IMR-90 (cell line): ENCODE measurements around the gene ZC2HC1C. TPM values are rescaled to one million over a fixed set of nuclear protein-coding genes. Genes with fewer than 3 reads are reported as not detected.

Source experiments
- ATAC-seq: fragments of 200-7000 bp; cut with Tn5 transposase; 2 replicates; pipeline ENCODE4 v1.9.1; 2020; ENCODE audit warnings: low read depth, mild to moderate bottlenecking, moderate library complexity
- BruUV-seq: library from RNA; stranded (reverse); fragments of 400-500 nt; replicated peaks from 2 replicates; lab custom pipeline; 2021; lab: Mats Ljungman, UMichigan
- CTCF ChIA-PET: fragments of 300-600 bp; formaldehyde crosslinking; extraction: SDS; loops from one replicate; lab custom pipeline; 2021; ENCODE audit warnings: antibody characterized with exemption; lab: Yijun Ruan, JAX
- POLR2A ChIA-PET: fragments of 300-600 bp; sonication (Branson Sonifier 250); formaldehyde crosslinking; loops from one replicate; lab custom pipeline; 2022; ENCODE audit warnings: antibody characterized with exemption; ENCODE audit not compliant: unreplicated experiment; lab: Charles Lee
- DNase-seq: peaks from one replicate; pipeline ENCODE4 v3.0.0; 2013
- H2AFZ ChIP-seq: replicated peaks from 2 replicates; pipeline ENCODE3; 2013; ENCODE audit warnings: low read length, mild to moderate bottlenecking; ENCODE audit not compliant: poor library complexity
- H2AK5ac ChIP-seq: 2 replicates; pipeline ENCODE4 v1.6.1; 2013; ENCODE audit warnings: low read depth, low read length, inconsistent platforms
- H2AK9ac ChIP-seq: replicated peaks from 2 replicates; pipeline ENCODE3; 2013; ENCODE audit warnings: mild to moderate bottlenecking, low read depth, low read length, moderate library complexity; ENCODE audit not compliant: poor library complexity
- H2BK120ac ChIP-seq: 2 replicates; pipeline ENCODE4 v1.6.1; 2013; ENCODE audit warnings: low read depth, low read length, inconsistent platforms
- H2BK15ac ChIP-seq: 3 replicates; pipeline ENCODE4 v1.6.1; 2013; ENCODE audit warnings: low read depth, low read length, inconsistent platforms
- H2BK20ac ChIP-seq: 2 replicates; pipeline ENCODE4 v1.6.1; 2013; ENCODE audit warnings: low read depth, mild to moderate bottlenecking, inconsistent platforms, low read length, moderate library complexity
- H2BK5ac ChIP-seq: 2 replicates; pipeline ENCODE4 v1.6.1; 2013; ENCODE audit warnings: mild to moderate bottlenecking, low read depth, low read length, inconsistent platforms; ENCODE audit not compliant: poor library complexity, severe bottlenecking
- H3K14ac ChIP-seq: replicated peaks from 2 replicates; pipeline ENCODE4 v1.6.1; 2013; ENCODE audit warnings: low read depth, low read length, inconsistent platforms
- H3K18ac ChIP-seq: 2 replicates; pipeline ENCODE4 v1.6.1; 2013; ENCODE audit warnings: low read depth, low read length, control low read depth
- H3K23ac ChIP-seq: 2 replicates; pipeline ENCODE4 v1.6.1; 2013; ENCODE audit warnings: low read depth, low read length, inconsistent platforms
- H3K27ac ChIP-seq: 2 replicates; pipeline ENCODE4 v1.5.1; 2013; ENCODE audit warnings: mild to moderate bottlenecking, control low read depth, low read length; ENCODE audit not compliant: insufficient read depth
- H3K27me3 ChIP-seq: 2 replicates; pipeline ENCODE4 v1.6.1; 2013; ENCODE audit warnings: low read length; ENCODE audit not compliant: control insufficient read depth, insufficient read depth
- H3K36me3 ChIP-seq: 2 replicates; pipeline ENCODE4 v1.6.1; 2013; ENCODE audit warnings: low read length, mixed read lengths; ENCODE audit not compliant: control insufficient read depth, insufficient read depth
- H3K4ac ChIP-seq: 2 replicates; pipeline ENCODE4 v1.6.1; 2013; ENCODE audit warnings: low read depth, low read length, inconsistent platforms
- H3K4me1 ChIP-seq: 2 replicates; pipeline ENCODE4 v1.6.1; 2013; ENCODE audit warnings: low read length, mixed read lengths; ENCODE audit not compliant: control insufficient read depth, insufficient read depth
- H3K4me2 ChIP-seq: 2 replicates; pipeline ENCODE4 v1.6.1; 2013; ENCODE audit warnings: low read depth, mild to moderate bottlenecking, control low read depth, low read length, moderate library complexity
- H3K4me3 ChIP-seq: 2 replicates; pipeline ENCODE4 v1.5.1; 2013; ENCODE audit warnings: low read depth, mild to moderate bottlenecking, control low read depth, low read length, moderate library complexity; ENCODE audit not compliant: insufficient read depth
- H3K56ac ChIP-seq: 2 replicates; pipeline ENCODE4 v1.6.1; 2013; ENCODE audit warnings: low read length, inconsistent platforms; ENCODE audit not compliant: insufficient read depth; ENCODE audit errors: extremely low read depth
- H3K79me1 ChIP-seq, 2 experiments: 2 replicates each; pipeline ENCODE4 v1.6.1; 2013; ENCODE audit warnings: low read length in 2 of 2, inconsistent platforms in 1 of 2, low read depth in 1 of 2
- H3K9ac ChIP-seq: 2 replicates; pipeline ENCODE4 v1.6.1; 2013; ENCODE audit warnings: low read depth, low read length, control low read depth
- H3K9me1 ChIP-seq: 2 replicates; pipeline ENCODE4 v1.6.1; 2013; ENCODE audit warnings: low read length, inconsistent platforms; ENCODE audit not compliant: insufficient read depth
- H3K9me3 ChIP-seq: 2 replicates; pipeline ENCODE4 v1.6.1; 2013; ENCODE audit warnings: low read length; ENCODE audit not compliant: control insufficient read depth, insufficient read depth
- H4K20me1 ChIP-seq: 2 replicates; pipeline ENCODE4 v1.6.1; 2013; ENCODE audit warnings: low read length, inconsistent platforms; ENCODE audit not compliant: insufficient read depth
- H4K5ac ChIP-seq: 2 replicates; pipeline ENCODE4 v1.6.1; 2013; ENCODE audit warnings: mild to moderate bottlenecking, low read depth, low read length, control low read depth
- H4K8ac ChIP-seq, 2 experiments: 2 replicates each; pipeline ENCODE4 v1.6.1; 2013; ENCODE audit warnings: low read depth in 2 of 2, low read length in 2 of 2, control low read depth in 1 of 2, inconsistent platforms in 1 of 2
- H4K91ac ChIP-seq: 2 replicates; pipeline ENCODE4 v1.6.1; 2013; ENCODE audit warnings: low read depth, low read length, inconsistent platforms; ENCODE audit not compliant: insufficient read depth
- BHLHE40 ChIP-seq: fragments of 150-350 bp; IDR thresholded peaks from 2 replicates; pipeline ENCODE4 v1.6.1; 2016; ENCODE audit warnings: mild to moderate bottlenecking, low read depth, low read length
- CEBPB ChIP-seq: IDR thresholded peaks from 2 replicates; pipeline ENCODE4 v1.6.1; 2012; ENCODE audit warnings: low read depth, low read length, improper control_type of control experiment
- CHD1 ChIP-seq: IDR thresholded peaks from 2 replicates; pipeline ENCODE4 v1.6.1; 2012; ENCODE audit warnings: low read depth, low read length, improper control_type of control experiment
- ELK1 ChIP-seq: fragments of 150-350 bp; IDR thresholded peaks from 2 replicates; pipeline ENCODE4 v1.6.1; 2016; ENCODE audit warnings: low read depth, mild to moderate bottlenecking, low read length, moderate library complexity, borderline replicate concordance
- FOS ChIP-seq: fragments of 150-350 bp; IDR thresholded peaks from 2 replicates; pipeline ENCODE4 v1.6.1; 2016; ENCODE audit warnings: low read depth, low read length
- MAFK ChIP-seq: IDR thresholded peaks from 2 replicates; pipeline ENCODE4 v1.6.1; 2012; ENCODE audit warnings: low read depth, low read length, improper control_type of control experiment
- MAZ ChIP-seq: IDR thresholded peaks from 2 replicates; pipeline ENCODE4 v1.6.1; 2012; ENCODE audit warnings: low read depth, mild to moderate bottlenecking, low read length, improper control_type of control experiment, moderate library complexity, borderline replicate concordance
- RAD21 ChIP-seq: IDR thresholded peaks from 2 replicates; pipeline ENCODE4 v1.6.1; 2012; ENCODE audit warnings: low read length, improper control_type of control experiment
- RCOR1 ChIP-seq: IDR thresholded peaks from 2 replicates; pipeline ENCODE4 v1.6.1; 2012; ENCODE audit warnings: mild to moderate bottlenecking, low read length, improper control_type of control experiment; ENCODE audit not compliant: insufficient replicate concordance
- RFX5 ChIP-seq: IDR thresholded peaks from 2 replicates; pipeline ENCODE4 v1.8.0; 2012; ENCODE audit warnings: low read depth, mild to moderate bottlenecking, low read length, moderate library complexity
- SMC3 ChIP-seq: fragments of 150-350 bp; IDR thresholded peaks from 2 replicates; pipeline ENCODE4 v1.6.1; 2016; ENCODE audit warnings: low read depth, mild to moderate bottlenecking, antibody characterized with exemption, low read length, moderate library complexity
- WGBS, 2 experiments: methylation state at CpG; one replicate each; pipeline versions ENCODE4 v1.1.5 to v1.1.7; 2013; ENCODE audit warnings: missing lambda C conversion rate in 2 of 2; ENCODE audit not compliant: insufficient read length in 1 of 2; ENCODE audit errors: extremely low coverage in 2 of 2; 5-methylcytosine and 5-hydroxymethylcytosine counted together
- dilution Hi-C: fragments of 300-500 bp; cut with HindIII; formaldehyde crosslinking; loops from one replicate; pipeline ENCODE4 v1.14.3; 2018; ENCODE audit warnings: low sequenced_read_pairs; ENCODE audit not compliant: unreplicated experiment
- in situ Hi-C: fragments of 300-500 bp; cut with MboI; formaldehyde crosslinking; loops from 3 replicates; pipeline ENCODE4 v1.14.3; 2019; ENCODE audit warnings: low sequenced_read_pairs, inconsistent platforms, mixed read lengths
- intact Hi-C: fragments of 100-400 bp; cut with micrococcal nuclease; formaldehyde crosslinking; loops from 2 replicates; pipeline ENCODE4 v1.10.0; 2022
- polyA plus RNA-seq, 3 experiments: library from polyadenylated mRNA; depleted of rRNA; stranded (reverse); fragments of >200 nt; gene quantifications; 2 replicates each; pipeline ENCODE4 v1.2.3, GENCODE V29; 2012; ENCODE audit warnings: low replicate concordance in 1 of 3
- total RNA-seq: library from RNA; depleted of rRNA; stranded (reverse); fragments of >200 nt; gene quantifications from 2 replicates; pipeline ENCODE4 v1.2.3, GENCODE V29; 2012

Gene ZC2HC1C
- total and polyA plus RNA-seq, 2 of the 4 experiments (the other 2 are of a cell fraction) = 0.15 to 0.54 TPM

- Histone ChIP-seq H4K91ac (no peak overlapping the region), H4K8ac (no peak overlapping the region), H2AK9ac (no peak overlapping the region), H3K27ac (no peak overlapping the region), H3K9me3 (no peaks in the 10 kb centered on the region), H2BK120ac (no peak overlapping the region), H3K36me3 (peaks cover 24% of the 10 kb centered on the region), H3K9ac (no peak overlapping the region), H2BK15ac (no peak overlapping the region), H3K4me1 (0 out of 2 replicates have a peak, but pooled peaks cover 3% of the 10 kb centered on the region), H3K4ac (no peak overlapping the region), H2BK5ac (no peak overlapping the region), H3K9me1 (no peaks in the 10 kb centered on the region), H2AK5ac (no peak overlapping the region), H3K79me1 (peaks cover 0 to 3% of the 10 kb centered on the region in 2 experiments; a peak in 1 of 4 replicates), H3K4me2 (no peak overlapping the region), H3K4me3 (no peak overlapping the region), H3K23ac (no peak overlapping the region), H3K27me3 (no peaks in the 10 kb centered on the region), H3K56ac (no peak overlapping the region), H3K14ac (no peak overlapping the region), H2AFZ (no peak overlapping the region), H4K5ac (no peak overlapping the region), H2BK20ac (no peak overlapping the region), H4K20me1 (no peaks in the 10 kb centered on the region), H3K18ac (no peak overlapping the region)
- POLR2A ChIA-PET = no interaction called here
- ATAC-seq (no peak), DNase-seq (no peak)
- in situ Hi-C loops (no loop called here), dilution Hi-C loops (no loop called here), intact Hi-C loops (no loop called here)
- CTCF ChIA-PET = interaction anchor here (0.6 to 0.7 kb wide), 2 partner anchors 10 to 104 kb away, joined by 3 read pairs; no protein-coding TSS in a partner anchor
- no peak for TF ChIP-seq RFX5
- no peak for TF ChIP-seq MAFK
- no peak for TF ChIP-seq RAD21
- no peak for TF ChIP-seq SMC3
- TF ChIP-seq MAZ = no peak
- TF ChIP-seq BHLHE40 = no peak
- TF ChIP-seq RCOR1 = no peak
- TF ChIP-seq CHD1 = no peak
- no peak for TF ChIP-seq CEBPB
- TF ChIP-seq ELK1 = no peak
- no peak for TF ChIP-seq FOS
- WGBS, 2 experiments = no CpG with 5 or more reads among the region's 2 CpGs
- no TSS peak for BruUV-seq
These were observed 23.3 kb downstream of the ZC2HC1C start for GRCh38 chr14:75092698-75093097.
